ENCODE data around the gene ZNRF2.

The ZNRF2 gene

DNA sequence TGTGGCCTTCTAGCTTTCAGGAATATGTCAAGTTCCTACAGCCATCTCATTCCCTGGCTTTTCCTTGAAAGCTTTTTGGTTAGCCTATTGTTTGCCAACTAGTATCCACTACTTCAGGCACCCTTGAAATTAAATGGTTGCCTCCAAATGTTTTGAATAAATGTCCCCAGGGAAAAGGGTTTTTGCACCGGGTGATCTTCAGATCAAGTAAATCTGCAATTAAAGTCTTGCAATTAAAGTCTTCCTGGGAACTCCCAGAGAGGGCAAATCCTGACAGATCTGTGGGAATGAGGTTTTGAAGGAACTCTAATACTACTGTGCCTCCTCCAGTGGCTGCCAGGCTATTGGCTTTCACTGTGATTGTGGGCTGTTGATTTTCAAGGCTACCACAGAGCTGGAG is 17.7 kb upstream of the ZNRF2 start:
- no peak overlapping the region for H3K4me3 ChIP-seq (ENCODE audit: low read length)
- H3K4me1 ChIP-seq (ENCODE audit: control insufficient read depth, insufficient read depth, low read length), result peaks cover 6% of the 10 kb centered on the region
- no peaks in the 10 kb centered on the region for H3K27me3 ChIP-seq (ENCODE audit: control insufficient read depth, insufficient read depth, low read length)
- H3K9me3 ChIP-seq (ENCODE audit: control insufficient read depth, low read length), result no peaks in the 10 kb centered on the region
- no peaks in the 10 kb centered on the region for H3K36me3 ChIP-seq (ENCODE audit: control insufficient read depth, insufficient read depth, low read length)
- H3K9ac ChIP-seq (ENCODE audit: low read length), result no peak overlapping the region

DNA sequence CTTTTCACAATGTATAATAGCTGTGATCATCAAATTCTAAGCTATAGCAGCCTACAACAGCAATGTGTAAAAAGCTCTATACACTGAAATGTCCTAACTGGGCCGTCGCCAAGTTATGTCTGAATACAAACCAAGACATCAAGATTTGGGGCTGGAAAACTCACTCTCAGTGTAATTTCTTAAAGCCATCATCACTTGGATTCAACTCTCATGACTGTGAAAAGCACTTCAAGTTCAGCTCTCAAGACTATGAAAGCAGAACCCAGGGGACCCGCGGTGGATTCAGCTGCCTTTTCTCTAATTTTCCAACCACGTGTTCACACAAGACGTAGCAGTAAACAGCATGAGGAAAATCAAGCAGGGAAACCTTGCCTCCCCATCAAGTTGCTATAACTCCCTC is 15.8 kb upstream of the ZNRF2 start:
- Histone ChIP-seq H3K9me3 (ENCODE audit: control insufficient read depth, low read length) (no peaks in the 10 kb centered on the region), H3K36me3 (ENCODE audit: control insufficient read depth, insufficient read depth, low read length) (no peaks in the 10 kb centered on the region), H3K4me1 (ENCODE audit: control insufficient read depth, insufficient read depth, low read length) (peaks cover 6% of the 10 kb centered on the region), H3K9ac (ENCODE audit: low read length) (no peak overlapping the region), H3K27me3 (ENCODE audit: control insufficient read depth, insufficient read depth, low read length) (no peaks in the 10 kb centered on the region), H3K4me3 (ENCODE audit: low read length) (no peak overlapping the region)

DNA sequence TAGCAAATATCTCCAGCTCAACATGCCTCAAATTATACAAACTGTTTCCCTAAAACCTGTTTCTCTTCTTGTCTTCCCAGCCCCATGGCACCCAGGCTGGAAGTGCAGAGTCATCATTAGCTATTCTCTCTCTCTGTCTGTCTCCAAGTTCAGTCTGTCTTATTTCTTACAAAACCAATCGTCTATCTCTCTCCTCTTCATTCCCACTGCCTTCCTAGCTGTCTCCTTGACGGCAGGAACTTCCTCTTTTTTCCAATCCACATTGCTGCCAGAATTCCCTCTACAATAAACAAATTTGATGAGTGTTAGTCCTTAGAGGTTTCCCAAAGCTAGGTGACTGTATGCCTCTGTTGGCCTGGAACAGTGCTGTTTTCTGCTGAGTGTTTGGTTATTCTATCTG is 14.9 kb upstream of the ZNRF2 start:
- Histone ChIP-seq H3K4me3 (ENCODE audit: low read length) (no peak overlapping the region), H3K36me3 (ENCODE audit: control insufficient read depth, insufficient read depth, low read length) (no peaks in the 10 kb centered on the region), H3K27me3 (ENCODE audit: control insufficient read depth, insufficient read depth, low read length) (no peaks in the 10 kb centered on the region), H3K9ac (ENCODE audit: low read length) (no peak overlapping the region), H3K9me3 (ENCODE audit: control insufficient read depth, low read length) (no peaks in the 10 kb centered on the region), H3K4me1 (ENCODE audit: control insufficient read depth, insufficient read depth, low read length) (peaks cover 6% of the 10 kb centered on the region)

DNA sequence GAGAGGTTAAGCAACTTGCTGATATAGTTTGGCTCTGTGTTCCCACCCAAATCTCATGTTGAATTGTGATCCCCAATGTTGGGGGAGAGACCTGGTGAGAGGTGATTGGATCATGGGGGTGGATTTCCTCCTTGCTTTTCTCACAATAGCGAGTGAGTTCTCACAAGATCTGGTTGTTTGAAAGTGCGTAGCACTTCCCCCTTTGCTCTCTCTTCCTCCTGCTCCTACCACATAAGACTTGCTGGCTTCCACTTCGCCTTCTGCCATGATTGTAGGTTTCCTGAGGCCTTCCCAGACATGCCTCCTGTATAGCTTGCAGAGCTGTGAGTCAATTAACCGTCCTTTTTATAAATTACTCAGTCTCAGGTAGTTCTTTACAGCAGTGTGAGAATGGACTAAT is 13.5 kb upstream of the ZNRF2 start:
- Histone ChIP-seq H3K4me1 (ENCODE audit: control insufficient read depth, insufficient read depth, low read length) (peaks cover 6% of the 10 kb centered on the region), H3K4me3 (ENCODE audit: low read length) (no peak overlapping the region), H3K27me3 (ENCODE audit: control insufficient read depth, insufficient read depth, low read length) (no peaks in the 10 kb centered on the region), H3K9me3 (ENCODE audit: control insufficient read depth, low read length) (no peaks in the 10 kb centered on the region), H3K9ac (ENCODE audit: low read length) (no peak overlapping the region), H3K36me3 (ENCODE audit: control insufficient read depth, insufficient read depth, low read length) (no peaks in the 10 kb centered on the region)

DNA sequence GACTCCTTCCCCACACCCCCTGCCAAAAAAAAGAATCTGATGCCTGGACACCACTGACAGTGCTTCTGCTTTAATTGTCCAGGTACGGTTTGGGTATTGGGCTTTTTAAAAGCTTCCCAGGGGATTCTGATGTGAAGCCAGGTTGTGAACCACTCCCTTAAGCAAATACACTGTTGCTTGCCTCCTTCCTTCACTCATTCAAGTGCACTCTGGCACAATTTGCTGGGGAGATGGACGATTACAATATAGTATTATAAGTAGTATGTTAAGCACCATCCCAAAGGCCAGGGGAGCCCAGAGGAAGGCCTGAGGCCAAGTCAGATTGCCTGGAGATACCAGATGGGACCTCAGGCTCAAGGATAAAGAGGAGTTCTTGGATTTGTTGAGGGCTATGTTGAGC is 12.3 kb upstream of the ZNRF2 start:
- H3K9ac ChIP-seq (ENCODE audit: low read length), result no peak overlapping the region
- no peaks in the 10 kb centered on the region for H3K36me3 ChIP-seq (ENCODE audit: control insufficient read depth, insufficient read depth, low read length)
- no peak overlapping the region for H3K4me3 ChIP-seq (ENCODE audit: low read length)
- H3K4me1 ChIP-seq (ENCODE audit: control insufficient read depth, insufficient read depth, low read length), result peaks cover 10% of the 10 kb centered on the region
- H3K27me3 ChIP-seq (ENCODE audit: control insufficient read depth, insufficient read depth, low read length), result no peaks in the 10 kb centered on the region
- H3K9me3 ChIP-seq (ENCODE audit: control insufficient read depth, low read length), result no peaks in the 10 kb centered on the region

DNA sequence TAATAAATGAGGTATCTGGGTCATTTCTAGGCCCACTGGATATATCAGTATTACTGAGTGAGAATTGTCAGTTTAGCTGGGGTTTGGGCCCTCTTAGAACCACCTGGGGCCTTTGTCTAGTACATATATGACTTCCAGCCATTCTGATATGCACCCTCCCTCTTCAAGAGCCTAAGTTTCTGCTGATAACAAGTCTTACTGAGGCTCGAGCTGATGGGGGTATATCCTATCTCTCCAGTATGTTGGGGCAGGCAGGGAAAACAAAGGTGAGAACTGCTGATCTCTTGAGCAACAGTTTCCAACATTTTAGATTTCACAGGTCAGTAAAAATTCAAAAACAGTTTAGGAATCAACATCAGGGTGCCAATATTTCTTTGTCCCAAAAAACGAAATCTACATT is 10.8 kb upstream of the ZNRF2 start:
- no peak overlapping the region for H3K4me3 ChIP-seq (ENCODE audit: low read length)
- H3K27me3 ChIP-seq (ENCODE audit: control insufficient read depth, insufficient read depth, low read length), result no peaks in the 10 kb centered on the region
- no peaks in the 10 kb centered on the region for H3K9me3 ChIP-seq (ENCODE audit: control insufficient read depth, low read length)
- H3K9ac ChIP-seq (ENCODE audit: low read length), result no peak overlapping the region
- peaks cover 22% of the 10 kb centered on the region for H3K4me1 ChIP-seq (ENCODE audit: control insufficient read depth, insufficient read depth, low read length)
- no peaks in the 10 kb centered on the region for H3K36me3 ChIP-seq (ENCODE audit: control insufficient read depth, insufficient read depth, low read length)

DNA sequence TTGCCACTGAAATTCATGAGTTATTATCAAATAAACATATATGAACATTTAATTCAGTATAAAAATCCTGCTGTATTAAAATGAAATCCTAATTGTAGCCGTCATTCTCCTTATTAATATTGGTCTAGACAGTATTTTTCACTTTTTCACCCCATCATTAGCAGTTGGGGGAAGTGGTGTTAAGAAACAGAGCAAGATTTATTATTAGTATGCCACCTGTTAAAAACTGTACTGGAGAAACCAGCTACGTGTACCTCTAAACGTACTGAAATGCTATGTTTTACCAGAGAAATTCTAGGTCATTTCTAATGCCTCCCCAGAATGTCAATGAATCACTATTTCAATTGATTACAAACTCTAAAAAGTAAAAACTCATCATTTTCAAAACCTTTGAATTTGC is 9.8 kb upstream of the ZNRF2 start:
- no peaks in the 10 kb centered on the region for H3K36me3 ChIP-seq (ENCODE audit: control insufficient read depth, insufficient read depth, low read length)
- H3K4me3 ChIP-seq (ENCODE audit: low read length), result no peak overlapping the region
- no peaks in the 10 kb centered on the region for H3K9me3 ChIP-seq (ENCODE audit: control insufficient read depth, low read length)
- no peaks in the 10 kb centered on the region for H3K27me3 ChIP-seq (ENCODE audit: control insufficient read depth, insufficient read depth, low read length)
- no peak overlapping the region for H3K9ac ChIP-seq (ENCODE audit: low read length)
- H3K4me1 ChIP-seq (ENCODE audit: control insufficient read depth, insufficient read depth, low read length), result peaks cover 23% of the 10 kb centered on the region

DNA sequence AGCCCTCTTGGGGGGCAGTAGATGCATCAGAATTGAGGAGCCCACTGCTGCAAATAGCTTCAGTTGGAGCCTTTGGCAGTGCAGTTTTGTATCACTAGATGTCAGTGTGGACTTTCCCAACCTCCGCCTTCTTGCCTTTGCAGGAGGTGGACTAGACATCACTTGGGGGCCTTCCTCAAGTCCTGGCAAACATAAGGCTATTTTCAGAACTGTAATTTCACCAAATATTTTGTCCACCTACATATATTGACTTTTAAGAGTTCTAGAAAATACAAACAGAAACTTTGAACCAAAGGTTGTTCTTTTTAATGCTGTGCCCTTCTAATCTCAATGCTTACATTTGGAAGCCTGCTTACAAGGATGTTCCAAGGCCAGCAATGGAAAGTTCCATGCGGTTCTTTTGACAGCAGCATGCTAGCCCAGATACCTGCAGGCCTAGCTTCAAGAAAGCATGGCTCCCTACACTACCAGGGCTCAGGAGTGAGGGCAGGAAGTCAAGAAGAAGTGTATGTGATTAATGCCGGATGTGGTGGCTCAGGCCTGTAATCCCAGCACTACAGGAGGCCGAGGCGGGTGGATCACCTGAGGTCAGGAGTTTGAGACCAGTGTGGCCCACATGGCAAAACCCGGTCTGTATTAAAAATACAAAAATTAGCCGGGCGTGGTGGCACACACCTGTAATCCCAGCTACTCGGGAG is 8.0 kb upstream of the ZNRF2 start:
- Histone ChIP-seq H3K9ac (ENCODE audit: low read length) (no peak overlapping the region), H3K4me3 (ENCODE audit: low read length) (no peak overlapping the region), H3K4me1 (ENCODE audit: control insufficient read depth, insufficient read depth, low read length) (peaks cover 23% of the 10 kb centered on the region), H3K36me3 (ENCODE audit: control insufficient read depth, insufficient read depth, low read length) (no peaks in the 10 kb centered on the region), H3K27me3 (ENCODE audit: control insufficient read depth, insufficient read depth, low read length) (no peaks in the 10 kb centered on the region), H3K9me3 (ENCODE audit: control insufficient read depth, low read length) (no peaks in the 10 kb centered on the region)

DNA sequence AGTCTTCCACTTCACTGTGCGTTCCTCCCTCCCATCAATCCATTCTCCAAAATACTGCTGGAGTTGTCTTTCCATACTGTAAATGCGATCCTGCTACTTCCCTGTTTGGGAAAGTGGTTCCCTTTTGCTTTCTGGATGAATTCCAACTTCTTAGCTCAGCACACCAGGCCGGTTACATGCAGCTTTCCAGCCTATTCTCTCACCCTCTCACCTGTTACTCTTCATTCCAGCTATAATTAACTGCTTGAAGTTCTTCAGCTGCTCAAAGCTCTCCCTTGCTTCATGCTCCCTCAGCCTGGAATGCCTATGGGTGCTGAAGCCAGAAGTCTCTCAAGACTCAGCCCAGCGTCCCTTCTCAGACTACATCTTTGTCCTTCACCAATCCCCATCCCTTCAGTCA is 6.0 kb upstream of the ZNRF2 start:
- Histone ChIP-seq H3K9me3 (ENCODE audit: control insufficient read depth, low read length) (no peaks in the 10 kb centered on the region), H3K27me3 (ENCODE audit: control insufficient read depth, insufficient read depth, low read length) (no peaks in the 10 kb centered on the region), H3K36me3 (ENCODE audit: control insufficient read depth, insufficient read depth, low read length) (no peaks in the 10 kb centered on the region), H3K4me3 (ENCODE audit: low read length) (no peak overlapping the region), H3K4me1 (ENCODE audit: control insufficient read depth, insufficient read depth, low read length) (peaks cover 24% of the 10 kb centered on the region), H3K9ac (ENCODE audit: low read length) (no peak overlapping the region)

DNA sequence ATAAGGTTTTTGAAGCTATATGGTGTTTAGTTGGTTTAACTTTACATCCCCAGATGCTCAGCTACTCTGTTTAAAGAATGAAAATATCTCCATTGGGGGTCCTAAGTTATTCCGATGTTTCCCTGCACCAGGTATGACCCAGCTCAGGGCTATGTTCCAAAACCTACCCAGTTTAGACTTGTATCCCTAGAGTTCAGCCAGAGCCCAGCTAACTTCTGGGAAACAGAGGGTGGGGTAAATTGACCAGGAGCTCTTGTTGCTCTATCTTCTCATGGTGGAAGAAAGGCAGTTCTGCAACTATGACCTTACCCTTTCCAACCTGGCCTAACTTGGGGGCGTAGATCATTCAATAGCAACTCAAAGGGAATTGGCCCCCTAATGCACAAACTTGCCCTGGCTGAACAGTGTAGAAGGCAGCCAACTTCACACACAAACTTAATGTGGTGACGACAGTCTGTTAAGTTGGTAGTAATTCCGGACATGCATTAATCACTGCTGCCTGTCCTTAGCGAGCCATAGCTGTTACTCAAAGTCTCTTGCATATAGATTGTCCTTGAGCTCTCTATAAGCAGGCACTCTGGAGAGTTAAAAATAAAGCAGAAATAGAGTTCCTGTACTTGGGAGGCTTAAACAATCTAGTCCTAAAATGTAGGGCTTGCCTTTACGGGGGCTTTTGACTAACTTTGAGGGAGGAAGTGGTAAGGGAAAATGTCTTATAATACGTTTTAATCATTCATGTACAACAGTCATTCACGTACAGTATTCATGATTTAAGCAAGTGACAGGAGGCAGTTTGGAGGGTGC is 5.3 kb upstream of the ZNRF2 start:
- no peaks in the 10 kb centered on the region for H3K27me3 ChIP-seq (ENCODE audit: control insufficient read depth, insufficient read depth, low read length)
- H3K9ac ChIP-seq (ENCODE audit: low read length), result no peak overlapping the region
- H3K4me3 ChIP-seq (ENCODE audit: low read length), result no peak overlapping the region
- H3K36me3 ChIP-seq (ENCODE audit: control insufficient read depth, insufficient read depth, low read length), result no peaks in the 10 kb centered on the region
- H3K9me3 ChIP-seq (ENCODE audit: control insufficient read depth, low read length), result no peaks in the 10 kb centered on the region
- H3K4me1 ChIP-seq (ENCODE audit: control insufficient read depth, insufficient read depth, low read length), result peaks cover 24% of the 10 kb centered on the region

DNA sequence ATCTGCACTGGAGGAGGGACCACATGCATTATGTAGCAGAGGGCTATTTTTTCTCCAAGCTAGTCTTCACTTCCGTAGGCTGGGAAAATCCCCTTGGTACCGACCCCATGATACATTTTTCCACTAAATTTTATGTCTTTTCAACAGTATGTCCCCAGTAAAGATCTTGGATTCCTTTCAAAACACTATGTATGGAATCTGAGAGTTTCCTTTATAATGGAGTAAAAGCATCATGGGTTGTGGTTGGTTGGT is 4.8 kb upstream of the ZNRF2 start:
- no peak overlapping the region for H3K4me3 ChIP-seq (ENCODE audit: low read length)
- H3K36me3 ChIP-seq (ENCODE audit: control insufficient read depth, insufficient read depth, low read length), result no peaks in the 10 kb centered on the region
- no peaks in the 10 kb centered on the region for H3K27me3 ChIP-seq (ENCODE audit: control insufficient read depth, insufficient read depth, low read length)

DNA sequence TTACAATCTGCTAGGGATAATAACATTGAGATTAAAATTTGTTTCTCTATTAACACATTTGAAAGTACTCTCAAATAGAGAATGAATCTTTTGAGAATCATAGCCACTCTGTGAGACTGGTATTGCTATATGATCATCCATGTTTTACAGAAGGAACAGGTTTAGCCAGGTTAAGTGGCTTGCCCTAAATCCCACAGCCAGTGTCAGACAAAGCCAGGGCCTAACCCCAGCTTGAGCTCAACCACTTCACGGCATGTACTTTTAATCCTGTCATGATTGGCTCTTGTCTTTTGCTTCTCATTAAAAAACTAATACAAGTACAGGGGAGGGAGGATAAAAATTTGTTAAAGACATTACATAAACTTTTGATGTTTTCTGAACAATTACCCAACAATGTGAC is 3.8 kb upstream of the ZNRF2 start:
- H3K9ac ChIP-seq (ENCODE audit: low read length), result no peak overlapping the region
- H3K4me3 ChIP-seq (ENCODE audit: low read length), result no peak overlapping the region
- no peaks in the 10 kb centered on the region for H3K36me3 ChIP-seq (ENCODE audit: control insufficient read depth, insufficient read depth, low read length)
- peaks cover 24% of the 10 kb centered on the region for H3K4me1 ChIP-seq (ENCODE audit: control insufficient read depth, insufficient read depth, low read length)
- H3K9me3 ChIP-seq (ENCODE audit: control insufficient read depth, low read length), result no peaks in the 10 kb centered on the region
- H3K27me3 ChIP-seq (ENCODE audit: control insufficient read depth, insufficient read depth, low read length), result no peaks in the 10 kb centered on the region

More for the DNA sequence above, 4.8 kb upstream of the ZNRF2 start:
- Histone ChIP-seq H3K9ac (ENCODE audit: low read length) (no peak overlapping the region), H3K4me1 (ENCODE audit: control insufficient read depth, insufficient read depth, low read length) (peaks cover 24% of the 10 kb centered on the region), H3K9me3 (ENCODE audit: control insufficient read depth, low read length) (no peaks in the 10 kb centered on the region)

Measured in mucosa of stomach (tissue), 1 donor.